Cardiac fibroblast (primary cell): ENCODE results near the gene PCNX2.

ENCODE experiments used
- DNase-seq, 2 donors: peaks; one replicate each; pipeline versions ENCODE4 v3.0.0 to v3.0.0-alpha.2; 2010; ENCODE audit warnings: low read depth in 2 of 2
- H3K4me3 ChIP-seq, 2 donors: replicated peaks in 1 of 2; 1 replicate in 1 of 2; 2 replicates in 1 of 2; pipeline ENCODE4 v1.5.1; 2011; ENCODE audit warnings: low read depth in 2 of 2, low read length in 2 of 2, mild to moderate bottlenecking in 2 of 2, moderate library complexity in 1 of 2
- TF ChIP-seq, protein P1 (sequence below): IDR thresholded peaks from one replicate; pipeline ENCODE4 v1.5.1; 2011; ENCODE audit warnings: low read depth, mild to moderate bottlenecking, low read length, inconsistent platforms

PCNX2 gene

DNA sequence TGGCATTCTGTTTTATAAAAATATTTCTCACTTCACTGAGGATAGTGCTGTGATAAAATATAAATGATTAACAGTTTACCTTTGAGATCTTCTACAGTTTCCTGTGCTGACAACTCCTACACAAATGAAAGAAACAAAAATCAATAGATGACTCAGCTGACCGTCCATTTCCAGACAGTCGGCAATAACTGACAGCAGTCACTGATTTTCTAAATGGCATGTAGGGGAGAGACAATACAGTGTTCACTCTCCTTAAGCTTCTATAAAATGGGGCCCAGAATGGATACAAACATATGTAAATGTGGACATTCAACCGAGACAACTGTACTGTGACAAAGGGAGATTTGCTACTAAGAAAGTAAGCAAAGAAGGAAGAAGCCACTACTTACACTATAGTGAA lies 34.3 kb downstream of the PCNX2 start:
- no peak for DNase-seq
- H3K4me3 ChIP-seq, result no peak overlapping the region
- TF ChIP-seq, protein P1, sequence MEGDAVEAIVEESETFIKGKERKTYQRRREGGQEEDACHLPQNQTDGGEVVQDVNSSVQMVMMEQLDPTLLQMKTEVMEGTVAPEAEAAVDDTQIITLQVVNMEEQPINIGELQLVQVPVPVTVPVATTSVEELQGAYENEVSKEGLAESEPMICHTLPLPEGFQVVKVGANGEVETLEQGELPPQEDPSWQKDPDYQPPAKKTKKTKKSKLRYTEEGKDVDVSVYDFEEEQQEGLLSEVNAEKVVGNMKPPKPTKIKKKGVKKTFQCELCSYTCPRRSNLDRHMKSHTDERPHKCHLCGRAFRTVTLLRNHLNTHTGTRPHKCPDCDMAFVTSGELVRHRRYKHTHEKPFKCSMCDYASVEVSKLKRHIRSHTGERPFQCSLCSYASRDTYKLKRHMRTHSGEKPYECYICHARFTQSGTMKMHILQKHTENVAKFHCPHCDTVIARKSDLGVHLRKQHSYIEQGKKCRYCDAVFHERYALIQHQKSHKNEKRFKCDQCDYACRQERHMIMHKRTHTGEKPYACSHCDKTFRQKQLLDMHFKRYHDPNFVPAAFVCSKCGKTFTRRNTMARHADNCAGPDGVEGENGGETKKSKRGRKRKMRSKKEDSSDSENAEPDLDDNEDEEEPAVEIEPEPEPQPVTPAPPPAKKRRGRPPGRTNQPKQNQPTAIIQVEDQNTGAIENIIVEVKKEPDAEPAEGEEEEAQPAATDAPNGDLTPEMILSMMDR, result no peak

DNA sequence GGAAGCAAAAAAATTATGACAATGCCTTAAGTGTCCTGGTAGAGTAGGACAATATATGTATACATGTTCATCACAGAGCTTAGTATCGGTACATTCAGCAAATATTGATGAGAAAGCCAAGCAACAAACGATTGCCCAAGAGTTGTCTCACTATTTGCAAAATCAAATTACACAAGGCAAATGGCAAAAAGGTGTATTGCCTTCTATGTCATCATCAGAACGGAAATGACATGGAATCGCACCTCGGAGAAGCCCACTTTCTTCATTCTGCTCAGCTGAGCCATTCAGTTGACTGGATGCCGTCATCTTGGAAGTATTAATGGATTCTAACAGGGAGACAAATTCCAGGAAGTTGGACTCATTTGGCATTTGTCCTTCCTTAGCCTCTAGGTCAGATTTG lies 37.7 kb downstream of the PCNX2 start:
- TF ChIP-seq, protein P1, result no peak
- DNase-seq, result no peak

DNA sequence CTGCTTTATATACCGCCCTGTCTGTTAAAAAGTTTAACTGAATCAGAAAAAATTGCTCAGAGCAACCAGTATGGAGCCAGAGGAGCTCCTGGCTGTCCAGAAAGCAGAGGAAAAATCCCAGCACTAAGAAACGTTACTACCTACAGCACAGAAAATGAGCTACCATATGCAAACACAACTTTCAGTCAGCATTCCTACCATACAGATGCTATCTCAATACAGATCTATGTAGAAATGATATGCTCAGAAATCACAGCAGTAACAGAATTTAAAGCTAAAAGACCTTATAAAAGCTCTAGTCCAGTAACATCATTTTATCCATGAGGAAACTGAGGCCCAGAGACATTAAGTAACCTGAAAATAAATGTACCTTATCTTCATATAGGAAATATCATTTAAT lies 38.7 kb downstream of the PCNX2 start:
- no peak for DNase-seq
- no peak overlapping the region for H3K4me3 ChIP-seq
- TF ChIP-seq, protein P1, result no peak

More for the DNA sequence above, 37.7 kb downstream of the PCNX2 start:
- no peak overlapping the region for H3K4me3 ChIP-seq

DNA sequence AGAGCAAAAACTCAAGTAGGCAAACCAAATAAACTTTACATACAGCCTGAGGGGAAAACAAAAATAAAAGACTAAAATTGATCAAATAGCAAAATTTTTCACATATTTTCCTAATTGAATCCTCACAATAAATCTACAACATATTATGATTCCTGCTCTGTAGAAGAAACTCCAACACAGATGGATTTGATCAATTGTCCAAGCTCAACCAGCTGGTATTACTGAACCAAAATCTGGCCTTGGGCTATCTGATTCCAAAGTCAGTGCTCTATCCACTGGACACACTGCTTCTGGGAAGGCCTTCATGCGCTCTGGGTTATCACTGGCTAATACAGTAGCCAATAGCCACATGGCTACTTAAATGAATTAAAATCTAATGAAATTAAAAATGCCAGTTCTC lies 39.3 kb downstream of the PCNX2 start:
- TF ChIP-seq, protein P1, result no peak
- DNase-seq, result no peak
- no peak overlapping the region for H3K4me3 ChIP-seq

DNA sequence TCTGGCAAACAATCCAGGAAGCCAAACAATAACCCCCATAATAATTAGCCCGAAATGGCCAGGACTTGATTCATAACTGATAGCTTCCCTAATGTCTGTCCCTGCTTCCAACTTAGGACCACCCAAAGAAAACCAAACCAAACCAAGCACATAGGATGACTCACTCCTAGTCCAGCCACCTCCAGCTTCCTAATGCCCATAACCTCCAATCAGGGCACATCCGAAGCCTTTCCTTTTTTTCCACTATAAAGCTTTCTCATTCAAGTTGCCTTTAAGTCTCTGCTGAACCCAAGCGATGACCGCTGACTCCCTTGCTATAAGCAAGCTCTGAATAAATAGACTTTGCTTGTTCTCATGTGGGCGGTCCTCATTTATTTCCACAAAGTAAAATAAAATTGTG lies 40.4 kb downstream of the PCNX2 start:
- DNase-seq, result no peak
- no peak overlapping the region for H3K4me3 ChIP-seq
- TF ChIP-seq, protein P1, result no peak

- DNase-seq, result peak in 1 of 2 donors; percentile 31
- no peak overlapping the region for H3K4me3 ChIP-seq
- TF ChIP-seq, protein P1, result no peak
These were observed 41.6 kb downstream of the PCNX2 start for GRCh38 chr1:233253832-233254331.

DNA sequence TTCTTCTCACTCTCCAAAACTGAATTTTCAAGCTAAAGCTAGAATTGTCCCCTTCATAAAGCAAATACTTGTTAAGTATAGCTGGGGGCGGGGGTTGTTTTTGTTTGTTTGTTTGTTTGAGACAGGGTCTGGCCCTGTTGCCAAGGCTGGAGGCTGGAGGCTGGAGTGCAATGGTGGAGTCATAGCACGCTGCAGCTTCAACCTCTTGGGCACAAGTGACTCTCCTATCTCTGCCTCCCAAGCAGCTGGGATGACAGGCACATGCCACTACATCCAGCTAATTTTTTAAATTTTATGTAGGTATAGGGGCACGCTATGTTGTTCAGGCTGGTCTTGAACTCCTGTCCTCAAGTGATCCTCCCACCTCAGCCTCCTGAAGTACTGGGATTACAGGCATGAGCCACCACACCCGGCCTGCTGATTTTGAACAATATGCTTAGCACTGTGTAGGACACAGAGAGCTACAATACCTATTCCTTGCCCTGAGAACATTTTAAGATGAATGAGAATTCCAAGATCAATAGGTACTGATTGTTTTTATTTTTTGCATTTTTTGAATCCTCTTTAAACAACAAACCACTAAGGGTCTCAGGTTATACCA lies 42.2 kb downstream of the PCNX2 start:
- TF ChIP-seq, protein P1, result no peak
- DNase-seq, result no peak

More for the DNA sequence above, 42.2 kb downstream of the PCNX2 start:
- no peak overlapping the region for H3K4me3 ChIP-seq
